HG03139 (cell line): ENCODE results near the gene FGF12.
"Not testable (repeated sequence)": the region's sequence is repeated elsewhere in the genome, so short reads cannot be mapped to it uniquely, and the experiment has no call there.

Source experiments
- ATAC-seq: cut with Tn5 transposase; IDR thresholded peaks from one replicate; pipeline ENCODE4 v1.9.1; 2021; ENCODE audit not compliant: unreplicated experiment

FGF12 gene

GRCh38 chr3:192727032-192727847 lies at the start of gene FGF12:
TSS of gene FGF12 (minus strand) at chr3:192727541.
- ATAC-seq: no peak

GRCh38 chr3:192774341-192774740 lies 47.0 kb upstream of the FGF12 start:
- ATAC-seq: not testable (repeated sequence)

- no peak for ATAC-seq
Measured at GRCh38 chr3:192772240-192772894, 45.0 kb upstream of the FGF12 start.

- ATAC-seq: no peak
Measured at GRCh38 chr3:192758654-192759053, 31.3 kb upstream of the FGF12 start.

- no peak for ATAC-seq
Measured at GRCh38 chr3:192751148-192751547, 23.8 kb upstream of the FGF12 start.

GRCh38 chr3:192750201-192750600 lies 22.9 kb upstream of the FGF12 start:
- no peak for ATAC-seq

- ATAC-seq: no peak
Measured at GRCh38 chr3:192747746-192748145, 20.4 kb upstream of the FGF12 start.

- no peak for ATAC-seq
Measured at GRCh38 chr3:192747145-192747544, 19.8 kb upstream of the FGF12 start.

- ATAC-seq: no peak
Measured at GRCh38 chr3:192745150-192745549, 17.8 kb upstream of the FGF12 start.

- ATAC-seq: not testable (repeated sequence)
Measured at GRCh38 chr3:192744604-192745003, 17.3 kb upstream of the FGF12 start.

GRCh38 chr3:192737506-192737905 lies 10.2 kb upstream of the FGF12 start:
- ATAC-seq: no peak

- ATAC-seq: no peak
Measured at GRCh38 chr3:192731233-192731632, 3.9 kb upstream of the FGF12 start.

- ATAC-seq: no peak
Measured at GRCh38 chr3:192726385-192726784, 956 bp downstream of the FGF12 start.

GRCh38 chr3:192719964-192720363 lies 7.4 kb downstream of the FGF12 start:
- no peak for ATAC-seq

- no peak for ATAC-seq
Measured at GRCh38 chr3:192718156-192718555, 9.2 kb downstream of the FGF12 start.

GRCh38 chr3:192715126-192715525 lies 12.2 kb downstream of the FGF12 start:
- ATAC-seq: no peak

GRCh38 chr3:192711126-192711525 lies 16.2 kb downstream of the FGF12 start:
- not testable (repeated sequence) for ATAC-seq

- no peak for ATAC-seq
Measured at GRCh38 chr3:192710366-192710765, 17.0 kb downstream of the FGF12 start.

GRCh38 chr3:192706272-192706671 lies 21.1 kb downstream of the FGF12 start:
- no peak for ATAC-seq

GRCh38 chr3:192700885-192701284 lies 26.5 kb downstream of the FGF12 start:
- no peak for ATAC-seq

GRCh38 chr3:192696943-192697587 lies 30.3 kb downstream of the FGF12 start:
- ATAC-seq: no peak
